K562 (cell line): ENCODE results near the gene PRR35.

Experiments
- BHLHE40 ChIP-seq: IDR thresholded peaks from 2 replicates; pipeline ENCODE4 v1.6.1; 2011; ENCODE audit warnings: low read length, improper control_type of control experiment
- POLR2A ChIP-seq: fragments of 450-650 bp; conservative IDR thresholded peaks from 2 replicates; pipeline ENCODE4 v1.6.1; 2016

GRCh38 chr16:574021-574760 lies 14.0 kb downstream of the PRR35 start:
- no peak for TF ChIP-seq POLR2A
- TF ChIP-seq BHLHE40 = no peak
